HepG2 (cell line): Measurements from ENCODE around the gene HLA-F. TPM values are rescaled to one million over a fixed set of nuclear protein-coding genes. Genes with fewer than 3 reads are reported as not detected.

ENCODE experiments used
- ATAC-seq: fragments of 200-7000 bp; cut with Tn5 transposase; 3 replicates; pipeline ENCODE4 v1.9.1; 2020; ENCODE audit warnings: mild to moderate bottlenecking, moderate library complexity
- BruUV-seq: library from RNA; stranded (reverse); fragments of 400-500 nt; replicated peaks from 2 replicates; lab custom pipeline; 2021; lab: Mats Ljungman, UMichigan
- CTCF ChIA-PET: fragments of 300-600 bp; formaldehyde crosslinking; extraction: SDS; loops from one replicate; lab custom pipeline; 2021; ENCODE audit warnings: low total read pairs, inconsistent platforms, low intra/inter-chr PET ratio; lab: Yijun Ruan, JAX
- POLR2A ChIA-PET: fragments of 350-600 bp; sonication (Branson Sonifier 250); formaldehyde crosslinking; loops from one replicate; lab custom pipeline; 2020; ENCODE audit warnings: antibody characterized with exemption, inconsistent platforms; lab: Yijun Ruan, JAX
- DNase-seq: peaks from one replicate; pipeline ENCODE4 v3.0.0-alpha.2; 2015; ENCODE audit warnings: low spot score
- FAIRE-seq: peaks from 3 replicates; lab custom pipeline; 2011; peaks lifted over from hg19 to GRCh38; lab: Jason Lieb, UNC
- H2AFZ ChIP-seq: one replicate; pipeline ENCODE4 v1.6.1; 2011; ENCODE audit warnings: low read length, inconsistent platforms
- H3K27ac ChIP-seq: fragments of 300-600 bp; 3 replicates; pipeline ENCODE4 v1.8.0; 2011; ENCODE audit warnings: mixed run types, mild to moderate bottlenecking, mixed read lengths, low read length, inconsistent platforms; ENCODE audit not compliant: insufficient read depth; ENCODE audit errors: extremely low read length
- H3K27me3 ChIP-seq, 2 experiments: fragments of 200-600 bp in 1 of 2; 2 replicates in 1 of 2; 3 replicates in 1 of 2; pipeline versions ENCODE4 v1.6.0 to v1.8.0; 2011; ENCODE audit warnings: low read length in 2 of 2, mild to moderate bottlenecking in 2 of 2, moderate library complexity in 2 of 2, inconsistent platforms in 1 of 2; ENCODE audit not compliant: insufficient read depth in 2 of 2, control insufficient read depth in 1 of 2
- H3K36me3 ChIP-seq, 2 experiments: fragments of 200-600 bp in 1 of 2; replicated peaks in 1 of 2; 2 replicates in 1 of 2; 3 replicates in 1 of 2; pipeline versions ENCODE4 v1.5.1 to v1.8.0; 2011; ENCODE audit warnings: low read length in 2 of 2, inconsistent platforms in 1 of 2; ENCODE audit not compliant: insufficient read depth in 2 of 2, control insufficient read depth in 1 of 2
- H3K4me1 ChIP-seq: 2 replicates; pipeline ENCODE4 v1.5.1; 2012; ENCODE audit warnings: low read length, inconsistent platforms; ENCODE audit not compliant: insufficient read depth
- H3K4me2 ChIP-seq: 2 replicates; pipeline ENCODE4 v1.6.0; 2011; ENCODE audit warnings: low read depth, low read length, inconsistent platforms
- H3K4me3 ChIP-seq, 3 experiments: fragments of 200-600 bp in 1 of 3; sonication (generic), shearing (Covaris generic) in 1 of 3; replicated peaks in 1 of 3; 2 replicates each; pipeline ENCODE4 v1.5.1; 2011 to 2016; ENCODE audit warnings: low read length in 3 of 3, inconsistent platforms in 2 of 3, low read depth in 2 of 3, mild to moderate bottlenecking in 2 of 3, control low read depth in 1 of 3, mixed read lengths in 1 of 3; ENCODE audit not compliant: insufficient read depth in 1 of 3
- H3K79me2 ChIP-seq: one replicate; pipeline ENCODE4 v1.6.1; 2011; ENCODE audit warnings: low read length, inconsistent platforms; ENCODE audit not compliant: insufficient read depth
- H3K9ac ChIP-seq: 2 replicates; pipeline ENCODE4 v1.6.0; 2011; ENCODE audit warnings: mild to moderate bottlenecking, low read depth, low read length, inconsistent platforms; ENCODE audit not compliant: insufficient read depth
- H3K9me3 ChIP-seq: 2 replicates; pipeline ENCODE4 v1.5.1; 2012; ENCODE audit warnings: mild to moderate bottlenecking, low read length
- H4K20me1 ChIP-seq: 2 replicates; pipeline ENCODE4 v1.6.0; 2011; ENCODE audit warnings: inconsistent platforms, mild to moderate bottlenecking, low read length, moderate library complexity; ENCODE audit not compliant: insufficient read depth
- DMTF1 ChIP-seq: sonication (generic); formaldehyde crosslinking; IDR thresholded peaks from 2 replicates; pipeline ENCODE4 v1.4.0; 2020; ENCODE audit warnings: mild to moderate bottlenecking, missing genetic modification reagents
- ERF ChIP-seq: IDR thresholded peaks from 2 replicates; pipeline ENCODE4 v1.6.1; 2018; ENCODE audit warnings: missing biosample characterization, missing genetic modification reagents
- KAT8 ChIP-seq: IDR thresholded peaks from 2 replicates; pipeline ENCODE4 v1.6.1; 2016; ENCODE audit warnings: missing genetic modification reagents, missing compliant biosample characterization
- PHF20 ChIP-seq: sonication (generic); formaldehyde crosslinking; IDR thresholded peaks from 2 replicates; pipeline ENCODE4 v1.5.0; 2020; ENCODE audit warnings: mild to moderate bottlenecking, missing genetic modification reagents
- RFX3 ChIP-seq: IDR thresholded peaks from 2 replicates; pipeline ENCODE4 v1.6.1; 2016; ENCODE audit warnings: missing biosample characterization, missing genetic modification reagents
- ZBTB46 ChIP-seq: sonication (generic); formaldehyde crosslinking; IDR thresholded peaks from 2 replicates; pipeline ENCODE4 v1.4.0; 2020; ENCODE audit warnings: mild to moderate bottlenecking, missing genetic modification reagents, borderline replicate concordance
- ZFP91 ChIP-seq: sonication (generic); formaldehyde crosslinking; IDR thresholded peaks from 2 replicates; pipeline ENCODE4 v1.9.0; 2022; ENCODE audit warnings: missing genetic modification reagents, mild to moderate bottlenecking, borderline replicate concordance
- ZNF569 ChIP-seq: sonication (generic); formaldehyde crosslinking; IDR thresholded peaks from 2 replicates; pipeline ENCODE4 v1.5.0; 2020; ENCODE audit warnings: mild to moderate bottlenecking, missing genetic modification reagents, moderate library complexity, borderline replicate concordance
- ZNF598 ChIP-seq: sonication (generic); formaldehyde crosslinking; IDR thresholded peaks from 2 replicates; pipeline ENCODE4 v1.5.1; 2020; ENCODE audit warnings: mild to moderate bottlenecking, missing genetic modification reagents, borderline replicate concordance
- WGBS: methylation state at CpG from one replicate; pipeline ENCODE4 v1.1.6; 2017; ENCODE audit warnings: low lambda C conversion rate; 5-methylcytosine and 5-hydroxymethylcytosine counted together
- in situ Hi-C: cut with HindIII; loops from 2 replicates; pipeline ENCODE4 v1.10.0; 2017; ENCODE audit warnings: low pct_unique_long_range_greater_than_20kb; ENCODE audit not compliant: extremely low pct_ligation_motif_present
- intact Hi-C: fragments of 100-400 bp; cut with micrococcal nuclease; formaldehyde crosslinking; loops from one replicate; pipeline ENCODE4 v1.10.0; 2022; ENCODE audit not compliant: unreplicated experiment
- polyA plus RNA-seq, 8 experiments: library from polyadenylated mRNA; depleted of rRNA in 3 of 8; stranded (reverse) in 7 of 8; unstranded in 1 of 8; fragments of >200 nt; fragmentation: Illumina TruSeq in 4 of 8; extraction: Trizol in 4 of 8; gene quantifications; 2 replicates each; pipeline versions ENCODE4 v1.2.1 to v1.2.3, GENCODE V29; 2011 to 2016; ENCODE audit warnings: low read depth in 4 of 8, missing spikeins in 1 of 8, mixed read lengths in 1 of 8; ENCODE audit not compliant: insufficient read depth in 1 of 8
- total RNA-seq, 5 experiments: library from RNA; depleted of rRNA; stranded (reverse); fragments of >200 nt; fragmentation: Illumina TruSeq; extraction: Trizol; gene quantifications; 2 replicates each; pipeline ENCODE4 v1.2.3, GENCODE V29; 2016; ENCODE audit warnings: low read depth in 1 of 5
- TF ChIP-seq, protein P1 (sequence below): sonication (generic); formaldehyde crosslinking; IDR thresholded peaks from 2 replicates; pipeline ENCODE4 v1.4.0; 2020; ENCODE audit warnings: missing genetic modification reagents
- TF ChIP-seq, protein P2 (sequence below), 2 experiments: sonication (generic) in 1 of 2; formaldehyde crosslinking in 1 of 2; IDR thresholded peaks; 2 replicates each; pipeline versions ENCODE4 v1.4.0 to v1.6.1; 2018 to 2020; ENCODE audit warnings: missing genetic modification reagents in 2 of 2, borderline replicate concordance in 1 of 2, low read depth in 1 of 2, mild to moderate bottlenecking in 1 of 2, missing biosample characterization in 1 of 2

The HLA-F gene
- total and polyA plus RNA-seq, 2 of the 13 experiments (the other 11 are each of a cell fraction or from before 2014, with no cell fraction given), result 6.0 to 6.1 TPM

DNA sequence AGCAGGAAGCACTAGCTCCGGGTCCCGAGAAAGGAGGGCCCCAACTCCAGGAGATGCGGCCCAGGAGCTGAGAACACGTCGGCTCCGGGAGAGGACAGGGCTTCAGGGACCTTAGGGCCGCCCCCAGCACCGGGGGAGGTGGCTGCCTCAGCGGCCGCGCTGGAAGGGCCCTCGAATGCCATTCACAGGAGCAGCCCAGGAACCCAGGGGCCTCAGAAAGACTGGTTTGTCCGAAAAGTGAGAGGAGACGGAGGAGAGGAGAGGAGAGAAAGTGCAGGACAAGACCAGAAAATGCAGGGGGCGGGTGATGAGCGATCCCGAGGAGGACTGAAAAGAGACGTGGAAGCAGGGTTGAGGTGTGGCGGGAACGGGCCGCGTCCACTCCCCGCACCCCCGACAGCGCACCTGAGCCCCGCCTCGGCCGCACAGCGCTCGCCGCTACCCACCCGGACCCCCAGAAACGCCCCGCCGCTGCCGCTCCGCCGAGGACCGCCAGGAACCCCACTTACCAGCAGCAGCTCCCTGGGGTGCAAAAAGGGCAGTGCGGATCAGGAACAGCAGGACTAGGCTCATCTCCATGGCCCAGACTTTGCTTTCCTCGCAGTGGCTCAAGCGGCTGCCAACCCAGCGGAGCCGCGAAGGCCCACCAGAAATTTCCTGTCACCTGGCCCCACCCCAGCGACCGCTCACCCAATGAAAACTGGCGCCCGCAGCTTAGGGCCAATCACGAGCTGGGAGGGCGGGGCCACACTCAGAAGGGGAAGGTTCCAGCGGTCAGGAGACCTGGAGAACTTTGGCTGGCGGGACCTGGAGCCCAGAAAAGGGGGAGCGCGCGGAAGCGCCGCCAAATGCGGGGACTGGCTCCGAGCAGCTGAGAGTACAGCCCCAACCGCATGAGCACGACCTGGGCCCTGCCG lies 25.4 kb downstream of the HLA-F start:
- Histone ChIP-seq H3K27me3 (peaks cover 0 to 24% of the 10 kb centered on the region in 2 experiments; a peak in 1 of 5 replicates), H3K4me1 (peaks cover 24% of the 10 kb centered on the region), H2AFZ (no peak overlapping the region), H3K4me2 (peak overlapping the region; percentile 94), H3K4me3 (peak overlapping the region; percentile 47 to 76 (median 65)), H4K20me1 (no peaks in the 10 kb centered on the region), H3K79me2 (no peaks in the 10 kb centered on the region), H3K27ac (no peak overlapping the region), H3K9me3 (no peaks in the 10 kb centered on the region), H3K36me3 (no peaks in the 10 kb centered on the region), H3K9ac (peak overlapping the region; percentile 41; the same call in 1 of the 2 replicates)
- ATAC-seq (peak; percentile 89), DNase-seq (peak; percentile 82), FAIRE-seq (peak; percentile 74)
- ChIA-PET POLR2A (interaction anchor here (0.7 to 1.2 kb wide), 4 partner anchors 10 to 313 kb away, joined by 3 to 5 read pairs (median 3); partner anchors contain the start of gene POLR1H), CTCF (interaction anchor here (1.0 kb wide), 1 partner anchor 11 kb away, joined by 3 read pairs; no protein-coding TSS in a partner anchor)
- intact Hi-C loops (no loop called here), in situ Hi-C loops (loop anchor here (10.0 kb wide), 1 partner anchor 256 kb away; no protein-coding TSS in a partner anchor)
- BruUV-seq, result no TSS peak
- WGBS, result 2% methylated on average over 27 of the region's 63 CpGs
- TF ChIP-seq ZFP91 (CRISPR knock-in tag) (peak; percentile 72; the same call in 1 of the 2 replicates), PHF20 (CRISPR knock-in tag) (peak; percentile 23; the same call in 1 of the 2 replicates), ZBTB46 (peak; percentile 59; the same call in 1 of the 2 replicates), ZNF569 (CRISPR knock-in tag) (no peak), ERF (CRISPR knock-in tag) (peak; percentile 74), DMTF1 (CRISPR knock-in tag) (no peak), ZNF598 (0 out of 2 replicates have a peak, but pooled peaks have one; percentile 25), KAT8 (CRISPR knock-in tag) (peak; percentile 64; the same call in 1 of the 2 replicates), RFX3 (CRISPR knock-in tag) (no peak)
- TF ChIP-seq, protein P1, sequence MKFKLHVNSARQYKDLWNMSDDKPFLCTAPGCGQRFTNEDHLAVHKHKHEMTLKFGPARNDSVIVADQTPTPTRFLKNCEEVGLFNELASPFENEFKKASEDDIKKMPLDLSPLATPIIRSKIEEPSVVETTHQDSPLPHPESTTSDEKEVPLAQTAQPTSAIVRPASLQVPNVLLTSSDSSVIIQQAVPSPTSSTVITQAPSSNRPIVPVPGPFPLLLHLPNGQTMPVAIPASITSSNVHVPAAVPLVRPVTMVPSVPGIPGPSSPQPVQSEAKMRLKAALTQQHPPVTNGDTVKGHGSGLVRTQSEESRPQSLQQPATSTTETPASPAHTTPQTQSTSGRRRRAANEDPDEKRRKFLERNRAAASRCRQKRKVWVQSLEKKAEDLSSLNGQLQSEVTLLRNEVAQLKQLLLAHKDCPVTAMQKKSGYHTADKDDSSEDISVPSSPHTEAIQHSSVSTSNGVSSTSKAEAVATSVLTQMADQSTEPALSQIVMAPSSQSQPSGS (CRISPR knock-in tag), result no peak
- TF ChIP-seq, protein P2, sequence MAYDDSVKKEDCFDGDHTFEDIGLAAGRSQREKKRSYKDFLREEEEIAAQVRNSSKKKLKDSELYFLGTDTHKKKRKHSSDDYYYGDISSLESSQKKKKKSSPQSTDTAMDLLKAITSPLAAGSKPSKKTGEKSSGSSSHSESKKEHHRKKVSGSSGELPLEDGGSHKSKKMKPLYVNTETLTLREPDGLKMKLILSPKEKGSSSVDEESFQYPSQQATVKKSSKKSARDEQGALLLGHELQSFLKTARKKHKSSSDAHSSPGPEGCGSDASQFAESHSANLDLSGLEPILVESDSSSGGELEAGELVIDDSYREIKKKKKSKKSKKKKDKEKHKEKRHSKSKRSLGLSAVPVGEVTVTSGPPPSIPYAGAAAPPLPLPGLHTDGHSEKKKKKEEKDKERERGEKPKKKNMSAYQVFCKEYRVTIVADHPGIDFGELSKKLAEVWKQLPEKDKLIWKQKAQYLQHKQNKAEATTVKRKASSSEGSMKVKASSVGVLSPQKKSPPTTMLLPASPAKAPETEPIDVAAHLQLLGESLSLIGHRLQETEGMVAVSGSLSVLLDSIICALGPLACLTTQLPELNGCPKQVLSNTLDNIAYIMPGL (CRISPR knock-in tag; IDR thresholded peaks at IDR 0.05; ENCODE audit: borderline replicate concordance in 1 of 2, low read depth in 1 of 2), result peak in 1 of 2 experiments; percentile 54; a peak in 3 of 4 replicates
